ENCODE data around the gene NDUFC2. TPM values are rescaled to one million over a fixed set of nuclear protein-coding genes. Genes with fewer than 3 reads are reported as not detected.
"Not testable (repeated sequence)": the region's sequence is repeated elsewhere in the genome, so short reads cannot be mapped to it uniquely, and the experiment has no call there.

The NDUFC2 gene
- total RNA-seq, 1 donor from 2014 or later, result 328 TPM

- ATAC-seq (ENCODE audit: poor library complexity) (no peak), DNase-seq (no peak)
- intact Hi-C loops (cut with DNase I), result no loop called here
Observed at GRCh38 chr11:78038697-78039313, 40.9 kb downstream of the NDUFC2 start.

DNA sequence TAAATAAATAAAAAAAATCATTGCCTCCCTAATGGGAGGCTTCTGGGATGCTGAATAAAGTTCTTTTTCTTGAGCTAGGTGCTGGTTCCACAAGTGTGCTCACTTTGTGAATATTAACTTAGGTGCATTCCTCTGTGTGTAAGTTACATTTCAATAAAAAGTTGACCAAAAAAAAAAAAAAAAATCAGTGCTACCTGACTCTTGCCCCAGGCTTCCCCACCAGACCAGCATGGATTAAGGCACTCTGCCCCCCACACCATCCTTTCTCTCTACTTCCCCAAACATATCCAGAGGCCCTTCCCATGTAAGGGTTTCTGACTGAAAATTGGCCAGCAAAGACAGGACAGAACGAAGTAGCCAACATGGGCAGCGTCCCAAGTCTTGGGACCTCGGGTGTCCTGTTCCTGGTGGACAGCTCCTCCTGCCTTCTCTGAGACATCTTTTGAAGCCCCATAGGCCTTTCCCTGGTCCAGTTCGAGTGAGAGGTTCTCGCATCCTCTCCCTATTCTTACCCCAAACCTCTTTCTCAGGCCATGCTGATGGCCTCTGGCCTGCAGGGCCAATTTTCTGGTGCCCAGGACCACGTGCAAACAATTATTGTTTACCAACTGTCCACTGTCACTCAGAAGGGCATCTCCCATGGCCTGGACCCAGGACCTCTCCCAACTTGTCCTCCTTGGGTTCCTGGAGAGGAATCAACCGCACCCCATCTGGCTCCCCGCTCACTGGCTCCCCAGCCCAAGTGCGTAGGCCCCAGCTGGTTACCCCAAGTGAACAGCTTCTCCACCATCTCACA, 41.6 kb downstream of the NDUFC2 start:
- intact Hi-C loops (cut with DNase I), result no loop called here
- DNase-seq (no peak), ATAC-seq (ENCODE audit: poor library complexity) (no peak)

GRCh38 chr11:78037056-78037455, 42.6 kb downstream of the NDUFC2 start:
- intact Hi-C loops (cut with DNase I), result no loop called here
- no peak for DNase-seq
- ATAC-seq (ENCODE audit: poor library complexity), result peak; percentile 18

DNA sequence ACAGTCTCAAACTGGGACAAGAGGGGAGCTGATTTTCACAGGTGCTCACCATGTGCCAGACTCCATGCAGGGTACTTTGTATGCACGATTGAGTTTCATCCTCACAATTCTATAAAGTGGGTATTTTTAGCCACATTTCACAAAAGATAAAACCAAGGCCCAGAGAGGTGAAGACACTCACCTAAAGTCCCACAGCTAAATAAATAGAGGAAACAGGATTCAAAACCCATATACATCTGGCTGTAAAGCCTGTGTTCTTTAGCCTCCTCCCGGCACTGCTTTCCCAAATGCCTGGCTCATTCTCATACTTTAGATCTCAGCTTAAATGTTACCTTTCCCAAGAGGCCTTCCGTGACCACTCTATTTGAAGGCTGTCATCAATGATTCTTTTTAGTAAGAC, 43.3 kb downstream of the NDUFC2 start:
- no peak for ATAC-seq (ENCODE audit: poor library complexity)
- intact Hi-C loops (cut with DNase I), result no loop called here

GRCh38 chr11:78034623-78035022, 45.0 kb downstream of the NDUFC2 start:
- DNase-seq (no peak), ATAC-seq (ENCODE audit: poor library complexity) (no peak)
- intact Hi-C loops (cut with DNase I), result no loop called here

More for the DNA sequence above, 43.3 kb downstream of the NDUFC2 start:
- no peak for DNase-seq

- ATAC-seq (ENCODE audit: poor library complexity) (no peak), DNase-seq (no peak)
- intact Hi-C loops (cut with DNase I), result no loop called here
Observed at GRCh38 chr11:78033040-78033439, 46.6 kb downstream of the NDUFC2 start.

- intact Hi-C loops (cut with DNase I), result no loop called here
- ATAC-seq (ENCODE audit: poor library complexity) (no peak), DNase-seq (no peak)
Observed at GRCh38 chr11:78032090-78032489, 47.6 kb downstream of the NDUFC2 start.

GRCh38 chr11:78031629-78032028, 48.0 kb downstream of the NDUFC2 start:
- no peak for ATAC-seq (ENCODE audit: poor library complexity)
- intact Hi-C loops (cut with DNase I), result no loop called here
- no peak for DNase-seq

DNA sequence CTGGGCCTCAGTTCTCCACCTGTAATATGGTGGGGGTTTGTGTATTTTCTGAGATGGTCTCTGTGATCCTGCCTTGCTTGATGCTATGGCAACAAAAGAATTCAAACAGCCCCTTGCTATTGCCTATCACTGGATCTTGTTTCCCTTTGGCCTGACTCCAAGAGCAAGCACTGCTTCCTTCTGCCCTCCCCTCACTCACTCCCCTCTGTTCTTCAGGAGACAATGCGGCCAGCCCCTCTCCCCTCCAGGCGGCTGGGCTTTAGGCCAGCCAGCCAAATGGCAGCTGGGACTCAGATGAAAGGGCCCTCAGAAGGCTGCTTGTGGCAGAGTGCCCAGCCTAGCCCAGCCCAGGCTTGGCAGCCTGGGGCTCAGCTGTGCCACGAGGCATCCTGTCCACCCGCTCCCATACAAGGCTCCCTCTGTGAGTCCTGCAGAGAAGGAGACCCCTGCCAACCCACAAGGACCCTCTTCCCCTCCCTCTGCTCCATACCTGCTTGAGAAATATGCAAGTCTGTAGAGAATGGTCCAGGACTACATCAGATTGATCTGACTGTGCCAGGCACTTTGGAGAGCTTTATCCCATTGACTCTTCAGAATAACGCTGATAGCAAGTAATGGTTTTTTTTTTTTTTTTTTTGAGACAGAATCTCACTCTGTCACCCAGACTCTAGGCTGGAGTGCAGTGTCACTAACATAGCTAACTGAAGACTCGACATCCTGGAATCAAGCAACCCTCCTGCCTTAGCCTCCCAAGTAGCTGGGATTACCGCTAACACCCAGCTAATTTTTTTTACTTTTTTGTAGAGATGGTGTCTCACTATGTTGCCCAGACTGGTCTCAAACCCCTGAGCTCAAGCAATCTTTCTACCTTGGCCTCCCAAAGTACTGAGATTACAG, 49.0 kb downstream of the NDUFC2 start:
- ATAC-seq (ENCODE audit: poor library complexity) (peak; percentile 96), DNase-seq (peak; percentile 76)

GRCh38 chr11:78028423-78028822, 51.2 kb downstream of the NDUFC2 start:
- intact Hi-C loops (cut with DNase I); DNase-seq; ATAC-seq (ENCODE audit: poor library complexity): not testable (repeated sequence)

More for the DNA sequence above, 49.0 kb downstream of the NDUFC2 start:
- intact Hi-C loops (cut with DNase I), result no loop called here

DNA sequence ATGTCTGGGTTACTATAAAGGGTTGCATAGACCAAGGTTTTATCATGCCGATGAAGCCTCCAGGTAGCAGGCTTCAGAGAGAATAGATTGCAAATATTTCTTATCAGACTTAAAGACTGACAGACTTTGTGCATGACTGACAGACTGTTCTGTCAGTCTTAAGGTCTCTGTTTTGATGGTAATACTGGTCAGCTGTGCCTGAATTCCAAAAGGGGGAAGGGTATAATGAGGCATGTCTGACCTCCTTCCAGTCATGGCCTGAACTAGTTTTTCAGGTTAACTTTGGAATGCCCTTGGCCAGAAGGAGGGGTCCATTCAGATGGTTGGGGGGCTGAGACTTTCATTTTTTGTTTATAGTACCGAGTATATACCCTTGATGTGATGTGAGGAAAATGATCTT, 51.9 kb downstream of the NDUFC2 start:
- no peak for DNase-seq
- no peak for ATAC-seq (ENCODE audit: poor library complexity)
- intact Hi-C loops (cut with DNase I), result no loop called here

DNA sequence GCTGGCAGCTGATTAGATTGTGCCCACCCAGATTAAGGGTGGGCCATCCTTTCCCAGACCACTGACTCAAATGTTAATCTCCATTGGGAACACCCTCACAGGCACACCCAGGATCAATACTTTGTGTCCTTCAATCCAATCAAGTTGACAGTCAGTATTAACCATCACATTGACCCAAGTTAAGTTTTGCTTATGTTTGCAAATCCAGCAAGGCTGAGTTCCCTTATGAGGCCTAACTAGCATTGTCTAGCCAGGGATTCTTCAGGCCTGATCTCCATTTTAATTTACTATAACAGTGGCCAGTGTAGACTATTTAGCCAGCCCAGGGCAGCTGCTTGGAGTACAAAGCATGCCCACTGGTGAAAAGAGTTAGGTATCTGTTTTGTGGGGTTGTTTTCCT, 54.3 kb downstream of the NDUFC2 start:
- intact Hi-C loops (cut with DNase I), result no loop called here
- ATAC-seq (ENCODE audit: poor library complexity) (no peak), DNase-seq (no peak)

DNA sequence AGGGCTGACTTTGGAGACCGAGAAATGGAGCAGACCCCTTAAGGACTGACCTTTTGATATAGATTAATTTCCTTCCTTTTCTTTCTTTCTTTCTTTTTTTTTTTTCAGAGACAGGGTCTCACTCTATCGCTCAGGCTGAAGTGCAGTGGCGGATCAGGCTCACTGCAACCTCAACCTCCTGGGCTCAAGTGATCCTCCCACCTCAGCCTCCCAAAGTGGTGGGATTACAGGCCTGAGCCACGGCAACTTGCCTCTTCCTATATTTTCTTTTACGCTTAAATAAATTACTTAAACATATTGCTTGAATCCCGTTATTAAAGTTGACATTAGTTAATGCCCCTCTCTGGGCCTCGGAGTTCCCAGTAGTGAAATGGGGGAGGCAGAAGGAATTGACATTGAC, 56.2 kb downstream of the NDUFC2 start:
- intact Hi-C loops (cut with DNase I), result no loop called here
- DNase-seq, result no peak
- no peak for ATAC-seq (ENCODE audit: poor library complexity)

GRCh38 chr11:78022397-78023396, 57.0 kb downstream of the NDUFC2 start, which contains the start of gene KCTD14:
Gene KCTD14, minus strand, starts transcription at chr11:78023276. Its CDS starts 27 bp downstream, at chr11:78023249.
- DNase-seq (peak; percentile 47), ATAC-seq (ENCODE audit: poor library complexity) (peak; percentile 79)
- intact Hi-C loops (cut with DNase I), result no loop called here

- no peak for ATAC-seq (ENCODE audit: poor library complexity)
- intact Hi-C loops (cut with DNase I), result no loop called here
Observed at GRCh38 chr11:78021611-78022010, 58.1 kb downstream of the NDUFC2 start.

DNA sequence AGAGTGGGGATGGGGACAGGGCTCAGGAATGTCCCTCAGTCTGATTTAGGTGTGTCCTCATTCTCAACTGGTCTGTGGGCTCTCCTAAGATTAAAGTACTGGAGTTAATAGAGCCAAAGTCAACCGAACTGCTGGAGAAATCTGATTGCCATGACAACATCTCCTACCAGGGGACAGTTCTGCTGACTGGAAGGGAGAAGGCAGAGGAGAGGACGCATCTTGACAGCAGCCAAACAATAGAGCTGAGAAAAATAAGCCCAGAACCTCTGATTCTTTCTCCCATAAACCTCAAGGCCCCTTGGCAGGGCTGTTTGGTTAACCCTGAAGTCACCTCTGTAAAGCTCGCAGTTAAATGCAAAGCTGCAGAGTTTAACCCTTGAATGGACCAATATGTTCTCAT, 59.4 kb downstream of the NDUFC2 start:
- DNase-seq, result no peak
- ATAC-seq (ENCODE audit: poor library complexity), result no peak
- intact Hi-C loops (cut with DNase I), result no loop called here

More at GRCh38 chr11:78021611-78022010, 58.1 kb downstream of the NDUFC2 start:
- DNase-seq, result no peak

GRCh38 chr11:78019808-78020207, 59.9 kb downstream of the NDUFC2 start:
- intact Hi-C loops (cut with DNase I), result no loop called here
- DNase-seq (no peak), ATAC-seq (ENCODE audit: poor library complexity) (no peak)
